K562 (cell line): ENCODE results near the gene ANKRD11. TPM values are rescaled to one million over a fixed set of nuclear protein-coding genes. Genes with fewer than 3 reads are reported as not detected.

Experiments used
- DDX20 ChIP-seq: fragments of 450-650 bp; IDR thresholded peaks from 2 replicates; pipeline ENCODE4 v1.6.1; 2016; ENCODE audit warnings: missing genetic modification characterization, low read depth, mild to moderate bottlenecking, missing compliant biosample characterization, moderate library complexity
- FIP1L1 ChIP-seq: fragments of 200-400 bp; formaldehyde crosslinking; IDR thresholded peaks from 2 replicates; pipeline ENCODE4 v1.6.1; 2018; ENCODE audit warnings: mild to moderate bottlenecking, low read depth, low read length; ENCODE audit not compliant: poor library complexity, severe bottlenecking
- FOXA3 ChIP-seq, 2 experiments: fragments of 450-650 bp in 1 of 2; sonication (generic) in 1 of 2; formaldehyde crosslinking; IDR thresholded peaks in 1 of 2; conservative IDR thresholded peaks in 1 of 2; 2 replicates each; pipeline versions ENCODE4 v1.4.0 to v1.8.0; 2020 to 2022; ENCODE audit warnings: mild to moderate bottlenecking in 2 of 2, missing genetic modification reagents in 1 of 2
- HNRNPLL ChIP-seq: fragments of 200-400 bp; formaldehyde crosslinking; IDR thresholded peaks from 2 replicates; pipeline ENCODE4 v1.6.1; 2017; ENCODE audit warnings: low read length, low read depth, mild to moderate bottlenecking; ENCODE audit not compliant: poor library complexity, severe bottlenecking
- HOXB6 ChIP-seq: fragments of 250-450 bp; sonication (Bioruptor Pico); IDR thresholded peaks from 2 replicates; pipeline ENCODE4 v1.5.1; 2022; ENCODE audit warnings: mild to moderate bottlenecking, borderline replicate concordance
- JUND ChIP-seq, 2 experiments: IDR thresholded peaks; 2 replicates in 1 of 2; 3 replicates in 1 of 2; pipeline ENCODE4 v1.6.1; 2011; ENCODE audit warnings: borderline replicate concordance in 2 of 2, low read depth in 2 of 2, low read length in 2 of 2, improper control_type of control experiment in 1 of 2, missing biosample characterization in 1 of 2, missing genetic modification characterization in 1 of 2, missing genetic modification reagents in 1 of 2
- L3MBTL2 ChIP-seq: fragments of 450-650 bp; IDR thresholded peaks from 2 replicates; pipeline ENCODE4 v1.6.1; 2016; ENCODE audit warnings: mild to moderate bottlenecking, moderate library complexity
- NCOA4 ChIP-seq: fragments of 450-650 bp; IDR thresholded peaks from 2 replicates; pipeline ENCODE4 v1.6.1; 2018; ENCODE audit warnings: mild to moderate bottlenecking; ENCODE audit not compliant: partially characterized antibody
- PTBP1 ChIP-seq: fragments of 200-400 bp; formaldehyde crosslinking; IDR thresholded peaks from 2 replicates; pipeline ENCODE4 v1.6.1; 2017; ENCODE audit warnings: low read depth, low read length
- PTRF ChIP-seq: fragments of 450-650 bp; IDR thresholded peaks from 2 replicates; pipeline ENCODE4 v1.6.1; 2016; ENCODE audit warnings: mild to moderate bottlenecking, missing genetic modification characterization, missing compliant biosample characterization
- SMARCC2 ChIP-seq: fragments of 450-650 bp; IDR thresholded peaks from 2 replicates; pipeline ENCODE4 v1.6.1; 2017; ENCODE audit warnings: antibody characterized with exemption, moderate library complexity, mild to moderate bottlenecking, low read depth
- TRIM24 ChIP-seq, 2 experiments: fragments of 450-650 bp; IDR thresholded peaks; 2 replicates each; pipeline ENCODE4 v1.6.1; 2016
- XRCC5 ChIP-seq: fragments of 200-400 bp; formaldehyde crosslinking; IDR thresholded peaks from 2 replicates; pipeline ENCODE4 v1.6.1; 2017; ENCODE audit warnings: low read depth, mild to moderate bottlenecking, low read length
- ZFP36 ChIP-seq: fragments of 150-350 bp; IDR thresholded peaks from 2 replicates; pipeline ENCODE4 v1.6.1; 2018; ENCODE audit warnings: low read length, low read depth; ENCODE audit not compliant: partially characterized antibody
- ZNF324 ChIP-seq: fragments of 250-450 bp; sonication (Bioruptor Pico); IDR thresholded peaks from 2 replicates; pipeline ENCODE4 v1.4.0; 2020; ENCODE audit warnings: mild to moderate bottlenecking
- ZSCAN29 ChIP-seq: fragments of 450-650 bp; IDR thresholded peaks from 2 replicates; pipeline ENCODE4 v1.6.1; 2017
- polyA plus RNA-seq, 8 experiments: library from polyadenylated mRNA; depleted of rRNA in 4 of 8; stranded (reverse) in 5 of 8; unstranded in 3 of 8; fragments of >200 nt; fragmentation: Nextera tagmentation in 2 of 8; fragmentation: Illumina TruSeq in 1 of 8; extraction: Ambion mirVana in 2 of 8; extraction: Trizol in 1 of 8; gene quantifications; 2 replicates each; pipeline versions ENCODE4 v1.2.1 to v1.2.3, GENCODE V29; 2011 to 2014; ENCODE audit warnings: inconsistent platforms in 1 of 8, missing spikeins in 1 of 8
- total RNA-seq, 7 experiments: library from RNA; depleted of rRNA in 6 of 7; stranded (reverse); fragments of >200 nt in 6 of 7; fragmentation: Illumina TruSeq in 2 of 7; extraction: Trizol in 2 of 7; gene quantifications; 2 replicates each; pipeline versions ENCODE4 v1.2.1 to v1.2.3, GENCODE V29; 2011 to 2021; ENCODE audit warnings: low replicate concordance in 1 of 7
- TF ChIP-seq, protein P1 (sequence below): sonication (generic); formaldehyde crosslinking; IDR thresholded peaks from 2 replicates; pipeline ENCODE4 v1.8.0; 2022; ENCODE audit warnings: missing genetic modification reagents, mild to moderate bottlenecking, borderline replicate concordance
- TF ChIP-seq, protein P2 (sequence below): sonication (generic); formaldehyde crosslinking; IDR thresholded peaks from 2 replicates; pipeline ENCODE4 v1.8.1; 2023; ENCODE audit warnings: mild to moderate bottlenecking, missing genetic modification reagents
- TF ChIP-seq, protein P3 (sequence below): fragments of 250-450 bp; sonication (Bioruptor Pico); IDR thresholded peaks from 2 replicates; pipeline ENCODE4 v1.4.0; 2020

The ANKRD11 gene
- total and polyA plus RNA-seq, 9 of the 15 experiments (the other 6 are each of a cell fraction or from before 2014, with no cell fraction given) = 4.7 to 126 (median 31.7) TPM

DNA sequence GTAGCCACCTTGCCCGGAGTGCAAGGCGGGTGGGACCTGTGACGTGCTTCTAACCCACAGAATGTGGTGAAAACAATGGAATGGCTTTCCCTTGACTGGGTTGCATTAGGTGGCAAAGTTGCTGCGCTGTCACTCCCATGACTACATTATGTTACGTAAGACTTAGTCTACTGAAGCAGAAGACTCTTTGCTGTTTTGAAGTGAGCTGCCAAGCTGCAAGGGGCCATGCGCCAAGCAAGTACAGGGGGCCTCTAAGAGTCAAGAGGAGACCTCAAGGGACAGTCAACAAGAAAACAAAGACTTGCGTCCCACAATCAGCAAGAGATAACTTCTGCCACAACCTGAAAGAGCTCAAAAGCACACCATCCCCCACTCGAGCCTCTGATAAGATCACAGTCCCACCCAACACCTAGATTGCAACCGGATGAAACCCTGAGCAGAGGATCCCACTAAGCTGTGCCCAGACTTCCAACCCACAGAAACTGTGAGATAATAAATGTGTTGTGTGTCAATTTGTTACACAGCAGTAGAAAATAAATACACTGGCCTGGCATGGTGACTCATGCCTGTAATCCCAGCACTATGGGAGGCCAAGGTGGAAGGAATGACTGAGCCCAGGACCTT, 16.5 kb downstream of the ANKRD11 start (continued):
- peak; percentile 74 for TF ChIP-seq JUND (IDR thresholded peaks at IDR 0.05; ENCODE audit: borderline replicate concordance, low read depth, low read length)
- TF ChIP-seq JUND (tag; IDR thresholded peaks at IDR 0.05; ENCODE audit: borderline replicate concordance, low read depth, low read length) = peak; percentile 77; the same call in 1 of the 3 replicates
- no peak for TF ChIP-seq NCOA4
- no peak for TF ChIP-seq XRCC5
- no peak for TF ChIP-seq ZNF324 (CRISPR knock-in tag)
- no peak for TF ChIP-seq FOXA3 (CRISPR knock-in tag; conservative IDR thresholded peaks at IDR 0.05 in 1 of 2, IDR thresholded peaks at IDR 0.05 in 1 of 2)
- no peak for TF ChIP-seq HOXB6 (CRISPR knock-in tag)
- TF ChIP-seq SMARCC2 = no peak; the same call in 1 of the 2 replicates
- TF ChIP-seq TRIM24 (IDR thresholded peaks at IDR 0.05) = peak in 1 of 2 experiments; percentile 64; a peak in 1 of 4 replicates
- no peak for TF ChIP-seq FIP1L1
- no peak for TF ChIP-seq L3MBTL2
- TF ChIP-seq, protein P1, sequence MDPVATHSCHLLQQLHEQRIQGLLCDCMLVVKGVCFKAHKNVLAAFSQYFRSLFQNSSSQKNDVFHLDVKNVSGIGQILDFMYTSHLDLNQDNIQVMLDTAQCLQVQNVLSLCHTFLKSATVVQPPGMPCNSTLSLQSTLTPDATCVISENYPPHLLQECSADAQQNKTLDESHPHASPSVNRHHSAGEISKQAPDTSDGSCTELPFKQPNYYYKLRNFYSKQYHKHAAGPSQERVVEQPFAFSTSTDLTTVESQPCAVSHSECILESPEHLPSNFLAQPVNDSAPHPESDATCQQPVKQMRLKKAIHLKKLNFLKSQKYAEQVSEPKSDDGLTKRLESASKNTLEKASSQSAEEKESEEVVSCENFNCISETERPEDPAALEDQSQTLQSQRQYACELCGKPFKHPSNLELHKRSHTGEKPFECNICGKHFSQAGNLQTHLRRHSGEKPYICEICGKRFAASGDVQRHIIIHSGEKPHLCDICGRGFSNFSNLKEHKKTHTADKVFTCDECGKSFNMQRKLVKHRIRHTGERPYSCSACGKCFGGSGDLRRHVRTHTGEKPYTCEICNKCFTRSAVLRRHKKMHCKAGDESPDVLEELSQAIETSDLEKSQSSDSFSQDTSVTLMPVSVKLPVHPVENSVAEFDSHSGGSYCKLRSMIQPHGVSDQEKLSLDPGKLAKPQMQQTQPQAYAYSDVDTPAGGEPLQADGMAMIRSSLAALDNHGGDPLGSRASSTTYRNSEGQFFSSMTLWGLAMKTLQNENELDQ (CRISPR knock-in tag) = no peak
- TF ChIP-seq, protein P2, sequence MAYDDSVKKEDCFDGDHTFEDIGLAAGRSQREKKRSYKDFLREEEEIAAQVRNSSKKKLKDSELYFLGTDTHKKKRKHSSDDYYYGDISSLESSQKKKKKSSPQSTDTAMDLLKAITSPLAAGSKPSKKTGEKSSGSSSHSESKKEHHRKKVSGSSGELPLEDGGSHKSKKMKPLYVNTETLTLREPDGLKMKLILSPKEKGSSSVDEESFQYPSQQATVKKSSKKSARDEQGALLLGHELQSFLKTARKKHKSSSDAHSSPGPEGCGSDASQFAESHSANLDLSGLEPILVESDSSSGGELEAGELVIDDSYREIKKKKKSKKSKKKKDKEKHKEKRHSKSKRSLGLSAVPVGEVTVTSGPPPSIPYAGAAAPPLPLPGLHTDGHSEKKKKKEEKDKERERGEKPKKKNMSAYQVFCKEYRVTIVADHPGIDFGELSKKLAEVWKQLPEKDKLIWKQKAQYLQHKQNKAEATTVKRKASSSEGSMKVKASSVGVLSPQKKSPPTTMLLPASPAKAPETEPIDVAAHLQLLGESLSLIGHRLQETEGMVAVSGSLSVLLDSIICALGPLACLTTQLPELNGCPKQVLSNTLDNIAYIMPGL (CRISPR knock-in tag) = no peak
- TF ChIP-seq, protein P3, sequence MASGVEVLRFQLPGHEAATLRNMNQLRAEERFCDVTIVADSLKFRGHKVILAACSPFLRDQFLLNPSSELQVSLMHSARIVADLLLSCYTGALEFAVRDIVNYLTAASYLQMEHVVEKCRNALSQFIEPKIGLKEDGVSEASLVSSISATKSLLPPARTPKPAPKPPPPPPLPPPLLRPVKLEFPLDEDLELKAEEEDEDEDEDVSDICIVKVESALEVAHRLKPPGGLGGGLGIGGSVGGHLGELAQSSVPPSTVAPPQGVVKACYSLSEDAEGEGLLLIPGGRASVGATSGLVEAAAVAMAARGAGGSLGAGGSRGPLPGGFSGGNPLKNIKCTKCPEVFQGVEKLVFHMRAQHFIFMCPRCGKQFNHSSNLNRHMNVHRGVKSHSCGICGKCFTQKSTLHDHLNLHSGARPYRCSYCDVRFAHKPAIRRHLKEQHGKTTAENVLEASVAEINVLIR (CRISPR knock-in tag) = no peak
- no peak for TF ChIP-seq PTBP1
- no peak for TF ChIP-seq HNRNPLL
- TF ChIP-seq PTRF (tag) = no peak
- TF ChIP-seq ZSCAN29 = no peak
- TF ChIP-seq ZFP36 = no peak
- TF ChIP-seq DDX20 (tag) = no peak
